Uterus (tissue), 2 donors: ENCODE data around the gene HEXIM1.

ENCODE experiments used
- CTCF ChIP-seq, 4 experiments: fragments of 200-600 bp in 2 of 4; fragments of 450-650 bp in 2 of 4; sonication (generic) in 2 of 4; IDR thresholded peaks; one replicate each; pipeline ENCODE4 v1.5.1; 2016 to 2019; ENCODE audit warnings: antibody characterized with exemption in 4 of 4, mild to moderate bottlenecking in 2 of 4, moderate library complexity in 1 of 4
- POLR2A ChIP-seq, 2 donors: fragments of 450-650 bp; IDR thresholded peaks; one replicate each; pipeline ENCODE4 v1.6.1; 2016; ENCODE audit warnings: antibody characterized with exemption in 2 of 2, mild to moderate bottlenecking in 1 of 2, moderate library complexity in 1 of 2

- TF ChIP-seq CTCF (IDR thresholded peaks at IDR 0.05) = no peak
- no peak for TF ChIP-seq POLR2A (IDR thresholded peaks at IDR 0.05)
Observed at GRCh38 chr17:45117848-45118646, 30.2 kb upstream of the HEXIM1 start.
